Neural progenitor cell (in vitro differentiated cells): ENCODE results near the gene SLC23A1.

Source experiments
- CTCF ChIP-seq: fragments of 200-600 bp; sonication (generic); IDR thresholded peaks from 2 replicates; pipeline ENCODE4 v1.5.1; 2017; ENCODE audit warnings: antibody characterized with exemption, mild to moderate bottlenecking
- EZH2 ChIP-seq: fragments of 200-600 bp; sonication (generic); IDR thresholded peaks from 2 replicates; pipeline ENCODE4 v1.6.1; 2017; ENCODE audit warnings: antibody characterized with exemption, mild to moderate bottlenecking, moderate library complexity
- EZH2phosphoT487 ChIP-seq: fragments of 200-600 bp; sonication (generic); IDR thresholded peaks from 2 replicates; pipeline ENCODE4 v1.6.1; 2017; ENCODE audit warnings: antibody characterized with exemption

GRCh38 chr5:139388198-139388821 is 5.2 kb upstream of the SLC23A1 start:
- TF ChIP-seq CTCF (no peak), EZH2phosphoT487 (no peak), EZH2 (no peak)
